ENCODE measurements around the gene GAGE10.
"Not testable (repeated sequence)": the region's sequence is repeated elsewhere in the genome, so short reads cannot be mapped to it uniquely, and the experiment has no call there.

The GAGE10 gene

GRCh38 chrX:49308604-49309269, 5.3 kb downstream of the GAGE10 start:
- DNase-seq (ENCODE audit: low read depth), result no peak
- no peak for TF ChIP-seq CTCF (IDR thresholded peaks at IDR 0.05; ENCODE audit: low read depth, low read length, missing control alignments)
- no peak overlapping the region; the same call in 1 of the 2 replicates for H3K4me3 ChIP-seq (ENCODE audit: low read depth, low read length)

GRCh38 chrX:49309401-49309981, 6.0 kb downstream of the GAGE10 start:
- TF ChIP-seq CTCF (IDR thresholded peaks at IDR 0.05; ENCODE audit: low read depth, low read length, missing control alignments), result no peak
- DNase-seq (ENCODE audit: low read depth), result no peak
- H3K4me3 ChIP-seq (ENCODE audit: low read depth, low read length), result no peak overlapping the region; the same call in 1 of the 2 replicates

- no peak overlapping the region for H3K4me3 ChIP-seq (ENCODE audit: low read depth, low read length)
- DNase-seq (ENCODE audit: low read depth), result no peak
- TF ChIP-seq CTCF (IDR thresholded peaks at IDR 0.05; ENCODE audit: low read depth, low read length, missing control alignments), result no peak
Measured at GRCh38 chrX:49310371-49310770, 6.9 kb downstream of the GAGE10 start.

- no peak for DNase-seq (ENCODE audit: low read depth)
- H3K4me3 ChIP-seq (ENCODE audit: low read depth, low read length), result no peak overlapping the region
- no peak for TF ChIP-seq CTCF (IDR thresholded peaks at IDR 0.05; ENCODE audit: low read depth, low read length, missing control alignments)
Measured at GRCh38 chrX:49312176-49312575, 8.7 kb downstream of the GAGE10 start.

GRCh38 chrX:49316085-49316484, 12.6 kb downstream of the GAGE10 start:
- H3K4me3 ChIP-seq (ENCODE audit: low read depth, low read length), result no peak overlapping the region
- no peak for TF ChIP-seq CTCF (IDR thresholded peaks at IDR 0.05; ENCODE audit: low read depth, low read length, missing control alignments)
- DNase-seq (ENCODE audit: low read depth), result no peak

- H3K4me3 ChIP-seq (ENCODE audit: low read depth, low read length); DNase-seq (ENCODE audit: low read depth): not testable (repeated sequence)
Measured at GRCh38 chrX:49321737-49322136, 18.3 kb downstream of the GAGE10 start, which contains the start of gene GAGE12J. Gene GAGE12J, plus strand, starts transcription at chrX:49322037. Its CDS starts 1,157 bp downstream, at chrX:49323194.

- DNase-seq (ENCODE audit: low read depth); H3K4me3 ChIP-seq (ENCODE audit: low read depth, low read length): not testable (repeated sequence)
Measured at GRCh38 chrX:49322266-49322665, 18.8 kb downstream of the GAGE10 start.

GRCh38 chrX:49323735-49324134, 20.3 kb downstream of the GAGE10 start:
- not testable (repeated sequence) for DNase-seq (ENCODE audit: low read depth); H3K4me3 ChIP-seq (ENCODE audit: low read depth, low read length)

GRCh38 chrX:49330421-49330820, 27.0 kb downstream of the GAGE10 start:
- not testable (repeated sequence) for DNase-seq (ENCODE audit: low read depth); H3K4me3 ChIP-seq (ENCODE audit: low read depth, low read length)

- H3K4me3 ChIP-seq (ENCODE audit: low read depth, low read length); DNase-seq (ENCODE audit: low read depth): not testable (repeated sequence)
Measured at GRCh38 chrX:49331282-49331681, 27.8 kb downstream of the GAGE10 start, which contains the start of gene GAGE13. Gene GAGE13, plus strand, starts transcription at chrX:49331582. Its CDS starts 1,156 bp downstream, at chrX:49332738.

- H3K4me3 ChIP-seq (ENCODE audit: low read depth, low read length); DNase-seq (ENCODE audit: low read depth): not testable (repeated sequence)
Measured at GRCh38 chrX:49331841-49332240, 28.4 kb downstream of the GAGE10 start.

- H3K4me3 ChIP-seq (ENCODE audit: low read depth, low read length); DNase-seq (ENCODE audit: low read depth): not testable (repeated sequence)
Measured at GRCh38 chrX:49341449-49341848, 38.0 kb downstream of the GAGE10 start.
